GM12878 (cell line): ENCODE results near the gene NEGR1. TPM values are rescaled to one million over a fixed set of nuclear protein-coding genes. Genes with fewer than 3 reads are reported as not detected.

ENCODE experiments used
- ATAC-seq: fragments of 200-7000 bp; cut with Tn5 transposase; 3 replicates; pipeline ENCODE4 v1.9.1; 2020; ENCODE audit warnings: mild to moderate bottlenecking, moderate library complexity
- BruUV-seq: library from RNA; stranded (reverse); fragments of 400-500 nt; replicated peaks from 2 replicates; lab custom pipeline; 2021; lab: Mats Ljungman, UMichigan
- CTCF ChIA-PET: fragments of 300-600 bp; sonication (Branson Sonifier 250); formaldehyde crosslinking; extraction: SDS; loops from one replicate; lab custom pipeline; 2021; ENCODE audit warnings: inconsistent platforms; lab: Yijun Ruan, JAX
- POLR2A ChIA-PET: fragments of 350-600 bp; formaldehyde crosslinking; extraction: SDS; loops from one replicate; lab custom pipeline; 2021; ENCODE audit warnings: inconsistent platforms; lab: Charles Lee
- RAD21 ChIA-PET: fragments of 300-600 bp; sonication (Branson Sonifier 250); formaldehyde crosslinking; loops from one replicate; lab custom pipeline; 2023; ENCODE audit warnings: antibody characterized with exemption; ENCODE audit not compliant: unreplicated experiment; lab: Charles Lee
- SMC1A ChIA-PET: fragments of 300-600 bp; sonication (Branson Sonifier 250); formaldehyde crosslinking; loops from one replicate; lab custom pipeline; 2023; ENCODE audit not compliant: unreplicated experiment, uncharacterized antibody; lab: Charles Lee
- DNase-seq: peaks from one replicate; pipeline ENCODE4 v3.0.0-alpha.2; 2011; ENCODE audit warnings: low read depth, low spot score
- FAIRE-seq: peaks from 3 replicates; lab custom pipeline; 2011; peaks lifted over from hg19 to GRCh38; lab: Jason Lieb, UNC
- H2AFZ ChIP-seq: 2 replicates; pipeline ENCODE4 v1.6.0; 2011; ENCODE audit warnings: low read depth, low read length, control low read depth; ENCODE audit not compliant: control insufficient read depth
- H3K27ac ChIP-seq: 2 replicates; pipeline ENCODE4 v1.5.1; 2011; ENCODE audit warnings: control low read depth; ENCODE audit not compliant: control insufficient read depth, insufficient read depth
- H3K27me3 ChIP-seq, 2 experiments: replicated peaks in 1 of 2; 2 replicates each; pipeline versions ENCODE4 v1.6.0 to v1.6.1; 2011; ENCODE audit warnings: low read length in 1 of 2; ENCODE audit not compliant: control insufficient read depth in 2 of 2, insufficient read depth in 2 of 2
- H3K36me3 ChIP-seq, 2 experiments: 2 replicates each; pipeline ENCODE4 v1.5.1; 2011; ENCODE audit warnings: low read length in 1 of 2; ENCODE audit not compliant: control insufficient read depth in 2 of 2, insufficient read depth in 2 of 2
- H3K4me1 ChIP-seq: 2 replicates; pipeline ENCODE4 v1.6.1; 2011; ENCODE audit warnings: mild to moderate bottlenecking, low read length, moderate library complexity, mixed read lengths; ENCODE audit not compliant: control insufficient read depth, insufficient read depth
- H3K4me2 ChIP-seq: 2 replicates; pipeline ENCODE4 v1.6.0; 2011; ENCODE audit warnings: control low read depth; ENCODE audit not compliant: control insufficient read depth, insufficient read depth
- H3K4me3 ChIP-seq: fragments of 200-600 bp; sonication (generic); 2 replicates; pipeline ENCODE4 v1.5.1; 2016
- H3K79me2 ChIP-seq: 2 replicates; pipeline ENCODE4 v1.6.0; 2011; ENCODE audit warnings: low read length; ENCODE audit not compliant: control insufficient read depth, insufficient read depth
- H3K9ac ChIP-seq: 2 replicates; pipeline ENCODE4 v1.8.0; 2011; ENCODE audit warnings: low read length, control low read depth, mixed read lengths; ENCODE audit not compliant: control insufficient read depth, insufficient read depth
- H3K9me3 ChIP-seq: replicated peaks from 3 replicates; pipeline ENCODE4 v1.5.1; 2011; ENCODE audit warnings: mild to moderate bottlenecking, low read length; ENCODE audit not compliant: control insufficient read depth, insufficient read depth
- H4K20me1 ChIP-seq: 2 replicates; pipeline ENCODE4 v1.6.0; 2011; ENCODE audit not compliant: control insufficient read depth, insufficient read depth
- BACH1 ChIP-seq: fragments of 450-650 bp; IDR thresholded peaks from 2 replicates; pipeline ENCODE4 v1.6.1; 2017; ENCODE audit warnings: mild to moderate bottlenecking, borderline replicate concordance
- BCL11A ChIP-seq: IDR thresholded peaks from 2 replicates; pipeline ENCODE4 v1.6.1; 2011; ENCODE audit warnings: low read depth, low read length
- BCLAF1 ChIP-seq: fragments of 450-650 bp; IDR thresholded peaks from 2 replicates; pipeline ENCODE4 v1.6.1; 2017; ENCODE audit warnings: antibody characterized with exemption, mild to moderate bottlenecking, moderate library complexity
- CBX3 ChIP-seq: fragments of 200-600 bp; sonication (generic); IDR thresholded peaks from 2 replicates; pipeline ENCODE4 v1.6.1; 2016; ENCODE audit warnings: low read depth, borderline replicate concordance
- CEBPB ChIP-seq, 2 experiments: fragments of 150-350 bp in 1 of 2; IDR thresholded peaks; 2 replicates each; pipeline ENCODE4 v1.6.1; 2012 to 2014; ENCODE audit warnings: low read depth in 2 of 2, low read length in 2 of 2, borderline replicate concordance in 1 of 2, inconsistent platforms in 1 of 2
- CHD2 ChIP-seq: IDR thresholded peaks from 2 replicates; pipeline ENCODE4 v1.6.1; 2011; ENCODE audit warnings: low read depth, low read length, improper control_type of control experiment, borderline replicate concordance
- GABPA ChIP-seq: IDR thresholded peaks from 2 replicates; pipeline ENCODE4 v1.6.1; 2014; ENCODE audit warnings: antibody characterized with exemption, low read depth, mild to moderate bottlenecking, inconsistent platforms
- MEF2A ChIP-seq: IDR thresholded peaks from 2 replicates; pipeline ENCODE4 v1.6.1; 2011; ENCODE audit warnings: low read depth, mild to moderate bottlenecking, low read length, moderate library complexity; ENCODE audit not compliant: insufficient read depth
- NFXL1 ChIP-seq: fragments of 450-650 bp; IDR thresholded peaks from 2 replicates; pipeline ENCODE4 v1.6.1; 2017; ENCODE audit warnings: antibody characterized with exemption, mild to moderate bottlenecking, borderline replicate concordance
- PAX5 ChIP-seq: IDR thresholded peaks from 2 replicates; pipeline ENCODE4 v1.6.1; 2011; ENCODE audit warnings: low read depth, low read length, borderline replicate concordance
- SIN3A ChIP-seq: IDR thresholded peaks from 2 replicates; pipeline ENCODE4 v1.6.1; 2012; ENCODE audit warnings: low read depth, low read length, improper control_type of control experiment
- SRF ChIP-seq, 2 experiments: IDR thresholded peaks; 2 replicates each; pipeline ENCODE4 v1.6.1; 2011; ENCODE audit warnings: low read depth in 2 of 2, low read length in 2 of 2, mild to moderate bottlenecking in 1 of 2, moderate library complexity in 1 of 2
- SUZ12 ChIP-seq: fragments of 200-600 bp; sonication (generic); IDR thresholded peaks from one replicate; pipeline ENCODE4 v1.6.1; 2018; ENCODE audit warnings: antibody characterized with exemption, mild to moderate bottlenecking; ENCODE audit not compliant: unreplicated experiment
- TARDBP ChIP-seq: IDR thresholded peaks from 2 replicates; pipeline ENCODE4 v1.6.1; 2016; ENCODE audit warnings: borderline replicate concordance
- TBL1XR1 ChIP-seq: IDR thresholded peaks from 2 replicates; pipeline ENCODE4 v1.6.1; 2012; ENCODE audit warnings: low read depth, low read length, improper control_type of control experiment
- YY1 ChIP-seq: IDR thresholded peaks from 2 replicates; pipeline ENCODE4 v1.6.1; 2011; ENCODE audit warnings: low read depth, mild to moderate bottlenecking, low read length
- ZBED1 ChIP-seq: IDR thresholded peaks from 2 replicates; pipeline ENCODE4 v1.6.1; 2016; ENCODE audit warnings: borderline replicate concordance
- ZNF24 ChIP-seq: fragments of 450-650 bp; IDR thresholded peaks from 2 replicates; pipeline ENCODE4 v1.6.1; 2017; ENCODE audit warnings: antibody characterized with exemption, mild to moderate bottlenecking
- WGBS: methylation state at CpG from one replicate; pipeline ENCODE4 v1.1.6; 2016; ENCODE audit warnings: low lambda C conversion rate; ENCODE audit not compliant: insufficient replicate concordance, insufficient coverage; ENCODE audit errors: missing lambda C conversion rate; 5-methylcytosine and 5-hydroxymethylcytosine counted together
- in situ Hi-C: fragments of 300-500 bp; cut with MboI; formaldehyde crosslinking; loops from 9 replicates; pipeline ENCODE4 v1.14.3; 2018; ENCODE audit warnings: mixed read lengths
- intact Hi-C: fragments of 100-400 bp; cut with micrococcal nuclease; formaldehyde crosslinking; loops from one replicate; pipeline ENCODE4 v1.14.2; 2022; ENCODE audit not compliant: unreplicated experiment
- polyA plus RNA-seq, 11 experiments: library from polyadenylated mRNA; depleted of rRNA in 4 of 11; unstranded in 6 of 11; stranded (reverse) in 5 of 11; fragments of >200 nt; fragmentation: Nextera tagmentation in 4 of 11; fragmentation: Illumina TruSeq in 1 of 11; extraction: Ambion mirVana in 4 of 11; extraction: Trizol in 1 of 11; gene quantifications; 1 replicate in 1 of 11; 2 replicates in 10 of 11; pipeline versions ENCODE4 v1.2.1 to v1.2.3, GENCODE V29; 2011 to 2016; ENCODE audit warnings: inconsistent platforms in 2 of 11, missing spikeins in 2 of 11, low read depth in 1 of 11
- total RNA-seq, 4 experiments: library from RNA; depleted of rRNA in 3 of 4; stranded (reverse); fragments of >200 nt in 3 of 4; fragmentation: Illumina TruSeq in 1 of 4; extraction: Trizol in 1 of 4; gene quantifications; 2 replicates each; pipeline versions ENCODE4 v1.2.1 to v1.2.3, GENCODE V29; 2013 to 2021

NEGR1 gene
- total and polyA plus RNA-seq, 10 of the 15 experiments (the other 5 are each of a cell fraction or from before 2014, with no cell fraction given): under 0.01 to 0.03 (median 0.01) TPM; not detected in 7

- in situ Hi-C loops (no loop called here), intact Hi-C loops (no loop called here)
- H3K36me3 ChIP-seq: no peaks in the 10 kb centered on the region
- TF ChIP-seq SIN3A (no peak), SRF (IDR thresholded peaks at IDR 0.05; ENCODE audit: low read depth in 2 of 2, low read length in 2 of 2) (no peak), NFXL1 (no peak), CHD2 (no peak), YY1 (no peak), BACH1 (no peak), SUZ12 (no peak), ZBED1 (no peak), TARDBP (no peak), PAX5 (no peak), CEBPB (IDR thresholded peaks at IDR 0.05; ENCODE audit: borderline replicate concordance in 1 of 2, low read depth in 2 of 2, low read length in 2 of 2) (no peak), TBL1XR1 (no peak), CBX3 (no peak), GABPA (no peak), MEF2A (no peak), BCLAF1 (no peak), BCL11A (no peak), ZNF24 (no peak)
- H3K4me1 ChIP-seq: no peaks in the 10 kb centered on the region
- BruUV-seq: no TSS peak
- WGBS: 0% methylated on average over 2 of the region's 2 CpGs
- H3K79me2 ChIP-seq: no peaks in the 10 kb centered on the region
- FAIRE-seq (no peak), ATAC-seq (no peak), DNase-seq (no peak)
- ChIA-PET CTCF (no interaction called here), SMC1A (no interaction called here), POLR2A (no interaction called here), RAD21 (no interaction called here)
- H3K4me3 ChIP-seq: no peak overlapping the region
- H2AFZ ChIP-seq: no peak overlapping the region
- H3K9me3 ChIP-seq: no peaks in the 10 kb centered on the region
- H4K20me1 ChIP-seq: no peaks in the 10 kb centered on the region
- H3K9ac ChIP-seq: no peak overlapping the region
- no peaks in the 10 kb centered on the region for H3K27me3 ChIP-seq
- no peak overlapping the region for H3K27ac ChIP-seq
- H3K4me2 ChIP-seq: no peak overlapping the region
These were observed 563.0 kb downstream of the NEGR1 start for GRCh38 chr1:71719330-71719729.
